Activated T-cell treated with anti-CD3 and anti-CD28 coated beads for 4 hours (primary cell): ENCODE measurements around the gene TSPAN9.

ENCODE experiments used
- DNase-seq: peaks from one replicate; pipeline ENCODE4 v3.0.0-alpha.2; 2020

TSPAN9 gene

GRCh38 chr12:3103806-3104205 is 26.6 kb downstream of the TSPAN9 start:
- DNase-seq: no peak

GRCh38 chr12:3105690-3106479 is 28.7 kb downstream of the TSPAN9 start:
- no peak for DNase-seq

GRCh38 chr12:3106579-3106978 is 29.4 kb downstream of the TSPAN9 start:
- DNase-seq: no peak

GRCh38 chr12:3107071-3107583 is 29.9 kb downstream of the TSPAN9 start:
- no peak for DNase-seq

- DNase-seq: no peak
Observed at GRCh38 chr12:3107954-3108353, 30.8 kb downstream of the TSPAN9 start.

- no peak for DNase-seq
Observed at GRCh38 chr12:3110578-3110977, 33.4 kb downstream of the TSPAN9 start.

- DNase-seq: no peak
Observed at GRCh38 chr12:3113671-3114325, 36.6 kb downstream of the TSPAN9 start.

GRCh38 chr12:3114671-3115070 is 37.5 kb downstream of the TSPAN9 start:
- DNase-seq: no peak

- no peak for DNase-seq
Observed at GRCh38 chr12:3115078-3115477, 37.9 kb downstream of the TSPAN9 start.

- no peak for DNase-seq
Observed at GRCh38 chr12:3116106-3116844, 39.1 kb downstream of the TSPAN9 start.

GRCh38 chr12:3117144-3117581 is 40.0 kb downstream of the TSPAN9 start:
- DNase-seq: no peak

- DNase-seq: no peak
Observed at GRCh38 chr12:3117591-3118015, 40.4 kb downstream of the TSPAN9 start.

GRCh38 chr12:3119192-3119755 is 42.1 kb downstream of the TSPAN9 start:
- no peak for DNase-seq

GRCh38 chr12:3119756-3120601 is 42.8 kb downstream of the TSPAN9 start:
- no peak for DNase-seq

- DNase-seq: no peak
Observed at GRCh38 chr12:3120701-3121100, 43.5 kb downstream of the TSPAN9 start.

- no peak for DNase-seq
Observed at GRCh38 chr12:3122841-3123678, 45.9 kb downstream of the TSPAN9 start.

GRCh38 chr12:3123729-3124128 is 46.5 kb downstream of the TSPAN9 start:
- DNase-seq: no peak

- no peak for DNase-seq
Observed at GRCh38 chr12:3124917-3125316, 47.7 kb downstream of the TSPAN9 start.

- no peak for DNase-seq
Observed at GRCh38 chr12:3125674-3126073, 48.5 kb downstream of the TSPAN9 start.

GRCh38 chr12:3127832-3128231 is 50.7 kb downstream of the TSPAN9 start:
- DNase-seq: no peak
